Large intestine (tissue), 3 donors: ENCODE data around the gene JPH2. TPM values are rescaled to one million over a fixed set of nuclear protein-coding genes. Genes with fewer than 3 reads are reported as not detected.

Experiments
- DNase-seq, 2 donors: peaks; one replicate each; pipeline versions ENCODE4 v3.0.0 to v3.0.0-alpha.2; 2013
- H3K27ac ChIP-seq: one replicate; pipeline ENCODE4 v1.5.1; 2013; ENCODE audit warnings: low read length
- H3K27me3 ChIP-seq: 2 replicates; pipeline ENCODE4 v1.6.1; 2013; ENCODE audit warnings: low read length; ENCODE audit not compliant: control insufficient read depth, insufficient read depth
- H3K36me3 ChIP-seq: 2 replicates; pipeline ENCODE4 v1.6.1; 2013; ENCODE audit warnings: low read length; ENCODE audit not compliant: control insufficient read depth, insufficient read depth
- H3K4me1 ChIP-seq: one replicate; pipeline ENCODE4 v1.6.1; 2013; ENCODE audit warnings: low read length; ENCODE audit not compliant: control insufficient read depth, insufficient read depth
- H3K4me3 ChIP-seq: one replicate; pipeline ENCODE4 v1.5.1; 2013; ENCODE audit warnings: low read length
- H3K9me3 ChIP-seq: one replicate; pipeline ENCODE4 v1.6.1; 2013; ENCODE audit warnings: mild to moderate bottlenecking, low read depth, low read length, moderate library complexity; ENCODE audit not compliant: control insufficient read depth
- WGBS: methylation state at CpG from one replicate; pipeline ENCODE4 v1.1.5; 2013; ENCODE audit warnings: low lambda C conversion rate; ENCODE audit not compliant: insufficient coverage; 5-methylcytosine and 5-hydroxymethylcytosine counted together
- polyA plus RNA-seq: library from polyadenylated mRNA; unstranded; fragments of 120-200 nt; gene quantifications from one replicate; pipeline ENCODE4 v1.2.1, GENCODE V29; 2013

Gene JPH2
- polyA plus RNA-seq, 1 donor, result 15.6 TPM

- Histone ChIP-seq H3K27ac (no peak overlapping the region), H3K36me3 (no peaks in the 10 kb centered on the region), H3K4me3 (no peak overlapping the region), H3K4me1 (no peaks in the 10 kb centered on the region), H3K9me3 (peaks cover 2% of the 10 kb centered on the region), H3K27me3 (peaks cover 8% of the 10 kb centered on the region)
- WGBS, result 89% methylated on average over 5 of the region's 26 CpGs
- DNase-seq, result no peak
These were observed 117.6 kb downstream of the JPH2 start for GRCh38 chr20:44069203-44070011.

- H3K4me3 ChIP-seq, result no peak overlapping the region
- H3K27me3 ChIP-seq, result peaks cover 6% of the 10 kb centered on the region
- no peak for DNase-seq
- peaks cover 2% of the 10 kb centered on the region for H3K9me3 ChIP-seq
- no peaks in the 10 kb centered on the region for H3K4me1 ChIP-seq
- H3K27ac ChIP-seq, result no peak overlapping the region
- no peaks in the 10 kb centered on the region for H3K36me3 ChIP-seq
- 100% methylated on average over 1 of the region's 30 CpGs for WGBS
These were observed 118.4 kb downstream of the JPH2 start for GRCh38 chr20:44068316-44069201.

GRCh38 chr20:44067650-44068081 lies 119.3 kb downstream of the JPH2 start:
- peaks cover 2% of the 10 kb centered on the region for H3K9me3 ChIP-seq
- no peaks in the 10 kb centered on the region for H3K36me3 ChIP-seq
- no peak overlapping the region for H3K4me3 ChIP-seq
- peaks cover under 1% of the 10 kb centered on the region for H3K27me3 ChIP-seq
- no peak overlapping the region for H3K27ac ChIP-seq
- no peaks in the 10 kb centered on the region for H3K4me1 ChIP-seq
- no CpG with 5 or more reads among the region's 15 CpGs for WGBS
- no peak for DNase-seq

- no peak for DNase-seq
- no peak overlapping the region for H3K27ac ChIP-seq
- peaks cover 2% of the 10 kb centered on the region for H3K9me3 ChIP-seq
- no peaks in the 10 kb centered on the region for H3K36me3 ChIP-seq
- H3K27me3 ChIP-seq, result no peaks in the 10 kb centered on the region
- H3K4me1 ChIP-seq, result no peaks in the 10 kb centered on the region
- no CpG with 5 or more reads among the region's 15 CpGs for WGBS
- H3K4me3 ChIP-seq, result no peak overlapping the region
These were observed 120.1 kb downstream of the JPH2 start for GRCh38 chr20:44066645-44067606.

- Histone ChIP-seq H3K4me1 (no peaks in the 10 kb centered on the region), H3K27ac (no peak overlapping the region), H3K36me3 (no peaks in the 10 kb centered on the region), H3K27me3 (no peaks in the 10 kb centered on the region), H3K9me3 (peaks cover 2% of the 10 kb centered on the region), H3K4me3 (no peak overlapping the region)
- DNase-seq, result no peak
- no CpG with 5 or more reads among the region's 20 CpGs for WGBS
These were observed 121.3 kb downstream of the JPH2 start for GRCh38 chr20:44065401-44066340.

GRCh38 chr20:44064501-44065400 lies 122.2 kb downstream of the JPH2 start:
- no peak for DNase-seq
- Histone ChIP-seq H3K4me3 (no peak overlapping the region), H3K27ac (no peak overlapping the region), H3K27me3 (no peaks in the 10 kb centered on the region), H3K4me1 (no peaks in the 10 kb centered on the region), H3K36me3 (no peaks in the 10 kb centered on the region), H3K9me3 (peaks cover 2% of the 10 kb centered on the region)
- WGBS, result no CpG with 5 or more reads among the region's 17 CpGs

Other genes with a start within 250 kb of the JPH2 start
- gene OSER1, start 23.6 kb upstream of the JPH2 start, polyA plus RNA-seq, result 43.4 TPM
- gene GDAP1L1, start 60.1 kb upstream of the JPH2 start, polyA plus RNA-seq, result 5.4 TPM
- gene FITM2, start 124.0 kb upstream of the JPH2 start, polyA plus RNA-seq, result 7.4 TPM
- 0.04 TPM for gene R3HDML, start 149.9 kb upstream of the JPH2 start, polyA plus RNA-seq
- gene HNF4A, start 168.5 kb upstream of the JPH2 start, polyA plus RNA-seq, result 259 TPM